Naive thymus-derived CD4-positive, alpha-beta T cell (primary cell): ENCODE data around the gene SPATA6L. TPM values are rescaled to one million over a fixed set of nuclear protein-coding genes. Genes with fewer than 3 reads are reported as not detected.
A peak's percentile ranks its signal among the peaks of the same experiment; 100 is the strongest.

Experiments
- ATAC-seq: fragments of 150-1000 bp; cut with Tn5 transposase; 2 replicates; pipeline ENCODE4 v1.10.0; 2021; ENCODE audit warnings: mild to moderate bottlenecking, moderate library complexity
- CTCF ChIA-PET: fragments of 350-600 bp; sonication (Branson Sonifier 250); formaldehyde crosslinking; loops from one replicate; lab custom pipeline; 2021; ENCODE audit warnings: antibody characterized with exemption; lab: Charles Lee
- POLR2A ChIA-PET: fragments of 350-600 bp; sonication (Branson Sonifier 250); formaldehyde crosslinking; loops from one replicate; lab custom pipeline; 2021; ENCODE audit warnings: antibody characterized with exemption, inconsistent platforms; lab: Charles Lee
- DNase-seq, 9 donors: peaks; one replicate each; pipeline versions ENCODE4 v3.0.0 to v3.0.0-alpha.2; 2020 to 2022; ENCODE audit warnings: mixed read lengths in 1 of 9
- H3K27ac ChIP-seq: one replicate; pipeline ENCODE4 v1.7.0; 2013; ENCODE audit warnings: mild to moderate bottlenecking, low read depth, low read length, moderate library complexity
- H3K27me3 ChIP-seq, 2 donors: one replicate each; pipeline ENCODE4 v1.7.0; 2013; ENCODE audit warnings: low read length in 2 of 2, mild to moderate bottlenecking in 2 of 2, moderate library complexity in 2 of 2; ENCODE audit not compliant: control insufficient read depth in 2 of 2, insufficient read depth in 2 of 2
- H3K36me3 ChIP-seq, 3 experiments: 1 replicate in 2 of 3; 2 replicates in 1 of 3; pipeline ENCODE4 v1.7.0; 2013; ENCODE audit warnings: low read length in 3 of 3, mild to moderate bottlenecking in 3 of 3, moderate library complexity in 1 of 3; ENCODE audit not compliant: insufficient read depth in 3 of 3, control insufficient read depth in 2 of 3
- H3K4me1 ChIP-seq, 2 donors: one replicate each; pipeline ENCODE4 v1.7.0; 2013; ENCODE audit warnings: low read length in 2 of 2, mild to moderate bottlenecking in 2 of 2, moderate library complexity in 1 of 2; ENCODE audit not compliant: control insufficient read depth in 2 of 2, insufficient read depth in 2 of 2
- H3K4me3 ChIP-seq: 2 replicates; pipeline ENCODE4 v1.7.0; 2013; ENCODE audit warnings: mild to moderate bottlenecking, low read length
- H3K9me3 ChIP-seq, 3 experiments: 1 replicate in 2 of 3; 2 replicates in 1 of 3; pipeline ENCODE4 v1.7.0; 2013; ENCODE audit warnings: low read length in 3 of 3; ENCODE audit not compliant: control insufficient read depth in 2 of 3
- H3K27ac Mint-ChIP-seq, 9 donors: one replicate each; pipeline ENCODE4 v1.8.0; 2020 to 2022; ENCODE audit warnings: mixed read lengths in 9 of 9, mild to moderate bottlenecking in 8 of 9, moderate library complexity in 5 of 9, inconsistent platforms in 2 of 9
- H3K27me3 Mint-ChIP-seq, 5 donors: one replicate each; pipeline ENCODE4 v1.8.0; 2021 to 2022; ENCODE audit warnings: mixed read lengths in 5 of 5, mild to moderate bottlenecking in 1 of 5
- H3K36me3 Mint-ChIP-seq, 5 donors: one replicate each; pipeline ENCODE4 v1.8.0; 2020 to 2022; ENCODE audit warnings: mixed read lengths in 5 of 5, mild to moderate bottlenecking in 3 of 5, inconsistent platforms in 1 of 5
- H3K4me1 Mint-ChIP-seq, 7 donors: one replicate each; pipeline ENCODE4 v1.8.0; 2020 to 2022; ENCODE audit warnings: mixed read lengths in 7 of 7, mild to moderate bottlenecking in 3 of 7, inconsistent platforms in 1 of 7
- H3K4me3 Mint-ChIP-seq, 10 donors: one replicate each; pipeline ENCODE4 v1.8.0; 2020 to 2022; ENCODE audit warnings: mild to moderate bottlenecking in 10 of 10, mixed read lengths in 10 of 10, moderate library complexity in 6 of 10, inconsistent platforms in 2 of 10
- H3K9me3 Mint-ChIP-seq, 11 donors: one replicate each; pipeline ENCODE4 v1.8.0; 2020 to 2022; ENCODE audit warnings: mixed read lengths in 11 of 11, mild to moderate bottlenecking in 4 of 11, inconsistent platforms in 1 of 11, moderate library complexity in 1 of 11
- intact Hi-C, 2 donors: fragments of 100-400 bp; cut with micrococcal nuclease; formaldehyde crosslinking; loops; one replicate each; pipeline ENCODE4 v1.15.1; 2023
- polyA plus RNA-seq, 2 donors: library from polyadenylated mRNA; unstranded; fragments of 300-500 nt; fragmentation: Illumina TruSeq; gene quantifications; one replicate each; pipeline ENCODE4 v1.2.3, GENCODE V29; 2021
- total RNA-seq, 6 experiments: library from RNA in 5 of 6; stranded (reverse) in 5 of 6; gene quantifications; 1 replicate in 5 of 6; 2 replicates in 1 of 6; pipeline ENCODE4 v1.2.3 and lab custom pipeline; 2021 to 2026

The SPATA6L gene
- total and polyA plus RNA-seq, 7 experiments from 2014 or later = 0.40 to 9.2 (median 4.1) TPM

DNA sequence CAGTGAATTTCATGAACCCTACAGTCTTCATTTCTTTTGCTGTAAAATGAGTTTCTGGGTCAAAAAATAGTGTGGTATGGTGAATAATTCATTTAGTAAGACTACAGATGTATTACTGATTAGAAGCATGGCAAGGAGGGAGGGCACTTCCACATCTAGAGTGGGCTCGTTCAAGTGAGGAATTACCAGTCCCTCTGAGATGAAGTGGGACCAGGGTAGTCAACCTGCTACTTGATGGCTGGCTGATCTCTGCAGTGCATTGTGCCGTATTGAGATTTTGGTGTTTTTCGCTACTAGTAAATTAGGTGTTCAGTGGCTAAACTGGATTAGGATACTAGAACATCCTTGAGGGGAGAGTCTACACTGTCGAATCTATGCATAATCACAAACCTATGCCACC lies 23.9 kb upstream of the SPATA6L start:
- Mint-ChIP-seq H3K4me3 (no peak overlapping the region), H3K27me3 (no peaks in the 10 kb centered on the region), H3K36me3 (peaks cover 0 to 57% (median 22%) of the 10 kb centered on the region in 5 donors), H3K27ac (peak overlapping the region in 6 of 9 donors; percentile 26 to 84 (median 47)), H3K4me1 (peaks cover 14 to 69% (median 53%) of the 10 kb centered on the region in 7 donors), H3K9me3 (no peaks in the 10 kb centered on the region)
- Histone ChIP-seq H3K9me3 (no peaks in the 10 kb centered on the region), H3K36me3 (peaks cover 5 to 25% (median 11%) of the 10 kb centered on the region in 3 experiments), H3K4me3 (no peak overlapping the region), H3K27me3 (no peaks in the 10 kb centered on the region), H3K27ac (no peak overlapping the region), H3K4me1 (peaks cover 3 to 4% of the 10 kb centered on the region in 2 donors)
- no peak for DNase-seq
- no peak for ATAC-seq
- intact Hi-C loops = no loop called here
- CTCF ChIA-PET = no interaction called here
- POLR2A ChIA-PET = interaction anchor here (0.7 kb wide), 1 partner anchor 26 kb away, joined by 3 read pairs; no protein-coding TSS in a partner anchor

DNA sequence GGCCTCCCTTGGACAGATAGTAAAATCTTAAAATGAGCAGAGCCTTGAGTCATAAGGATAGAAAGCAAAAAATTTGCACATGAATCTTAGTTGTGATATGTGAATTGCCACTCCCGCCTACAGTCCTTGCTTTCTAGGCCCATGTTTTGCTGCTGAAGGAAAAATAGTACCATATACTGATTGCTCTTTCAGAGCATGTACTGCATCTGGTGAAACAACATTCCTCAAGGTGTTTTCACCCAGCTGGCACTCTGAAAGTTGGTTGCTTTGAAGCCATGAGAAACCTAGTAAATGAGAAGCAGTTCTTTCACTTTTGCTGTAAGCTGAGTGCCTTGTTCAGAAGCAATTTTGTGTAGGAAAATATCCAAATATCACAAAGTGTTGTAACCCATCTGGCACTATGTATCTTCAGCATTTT lies 23.4 kb upstream of the SPATA6L start:
- H3K9me3 ChIP-seq = no peaks in the 10 kb centered on the region
- intact Hi-C loops = loop anchor here in 1 of 2 donors (1.0 to 2.0 kb wide), 2 partner anchors 9 to 15 kb away; no protein-coding TSS in a partner anchor
- H3K27ac ChIP-seq = no peak overlapping the region
- DNase-seq (no peak), ATAC-seq (no peak)
- Mint-ChIP-seq H3K9me3 (no peaks in the 10 kb centered on the region), H3K36me3 (peaks cover 4 to 57% (median 26%) of the 10 kb centered on the region in 5 donors), H3K4me3 (no peak overlapping the region), H3K27ac (peak overlapping the region in 7 of 9 donors; percentile 9 to 84 (median 61)), H3K27me3 (no peaks in the 10 kb centered on the region), H3K4me1 (peaks cover 18 to 74% (median 55%) of the 10 kb centered on the region in 7 donors)
- no peak overlapping the region for H3K4me3 ChIP-seq
- ChIA-PET POLR2A (interaction anchor here (0.7 kb wide), 1 partner anchor 26 kb away, joined by 3 read pairs; no protein-coding TSS in a partner anchor), CTCF (no interaction called here)
- peaks cover 5 to 27% (median 11%) of the 10 kb centered on the region in 3 experiments for H3K36me3 ChIP-seq
- H3K27me3 ChIP-seq = no peaks in the 10 kb centered on the region
- peaks cover 3 to 4% of the 10 kb centered on the region in 2 donors for H3K4me1 ChIP-seq

DNA sequence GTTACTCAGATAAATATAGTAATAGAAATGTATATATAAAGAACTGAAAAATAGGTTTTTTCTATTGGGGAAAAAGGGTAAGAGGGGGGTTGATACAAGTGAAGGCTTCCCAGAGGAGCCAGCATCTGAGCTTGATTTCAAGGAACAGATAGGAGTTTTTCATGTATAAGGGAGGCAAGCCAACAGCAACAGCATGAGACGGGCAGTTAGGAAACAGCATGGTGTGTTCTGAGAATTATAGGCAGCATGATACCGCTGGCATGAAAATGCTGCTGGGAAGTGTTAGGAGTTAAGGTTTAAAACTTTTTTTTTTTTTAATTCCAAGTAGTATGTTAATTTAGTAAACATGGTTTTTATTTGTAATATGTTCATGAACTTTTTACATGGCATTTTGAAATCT lies 22.7 kb upstream of the SPATA6L start:
- Histone ChIP-seq H3K9me3 (no peaks in the 10 kb centered on the region), H3K4me3 (no peak overlapping the region), H3K27ac (no peak overlapping the region), H3K36me3 (peaks cover 4 to 24% (median 11%) of the 10 kb centered on the region in 3 experiments), H3K4me1 (peaks cover 3 to 4% of the 10 kb centered on the region in 2 donors), H3K27me3 (no peaks in the 10 kb centered on the region)
- no peak for DNase-seq
- POLR2A ChIA-PET = interaction anchor here (1.0 to 1.8 kb wide), 2 partner anchors 10 to 23 kb away, joined by 3 to 10 read pairs; partner anchors contain the start of genes CDC37L1 and SPATA6L
- Mint-ChIP-seq H3K27ac (peak overlapping the region in 4 of 9 donors; percentile 52 to 88 (median 68)), H3K27me3 (no peaks in the 10 kb centered on the region), H3K9me3 (no peaks in the 10 kb centered on the region), H3K36me3 (peaks cover 5 to 54% (median 26%) of the 10 kb centered on the region in 5 donors), H3K4me1 (peaks cover 18 to 77% (median 61%) of the 10 kb centered on the region in 7 donors), H3K4me3 (peak overlapping the region in 2 of 10 donors; percentile 16 to 36)
- ATAC-seq = no peak
- intact Hi-C loops = loop anchor here in 1 of 2 donors (1.0 to 2.0 kb wide), 2 partner anchors 9 to 16 kb away; no protein-coding TSS in a partner anchor
- CTCF ChIA-PET = no interaction called here

DNA sequence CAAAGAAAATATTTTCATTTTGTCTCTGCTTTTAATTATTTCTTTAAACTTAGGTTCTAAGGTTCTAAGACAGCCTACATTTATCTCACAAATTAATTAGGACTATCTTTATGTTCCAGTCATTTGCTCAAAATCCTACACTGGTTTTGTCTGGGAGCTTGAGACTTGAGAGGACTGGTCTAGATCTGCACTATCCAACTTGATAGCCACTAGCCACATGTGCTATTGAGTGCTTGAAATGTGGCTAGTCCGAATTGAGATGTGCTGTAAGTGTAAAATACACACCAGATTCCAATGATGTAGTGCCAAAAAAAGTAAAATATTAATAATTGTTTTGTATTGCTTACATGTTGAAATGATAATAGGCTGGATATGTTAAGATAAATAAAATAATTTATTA lies 20.3 kb upstream of the SPATA6L start:
- peaks cover 0 to 22% (median 11%) of the 10 kb centered on the region in 3 experiments for H3K36me3 ChIP-seq
- H3K27ac ChIP-seq = no peak overlapping the region
- no peak overlapping the region for H3K4me3 ChIP-seq
- no peaks in the 10 kb centered on the region for H3K27me3 Mint-ChIP-seq
- no peak overlapping the region for H3K27ac Mint-ChIP-seq
- no peak for ATAC-seq
- no peaks in the 10 kb centered on the region for H3K9me3 Mint-ChIP-seq
- ChIA-PET CTCF (no interaction called here), POLR2A (interaction anchor here (0.8 kb wide), 1 partner anchor 21 kb away, joined by 4 read pairs; the partner anchor contains the start of gene SPATA6L)
- intact Hi-C loops = no loop called here
- H3K4me3 Mint-ChIP-seq = peak overlapping the region in 1 of 10 donors; percentile 28
- peaks cover 21 to 72% (median 64%) of the 10 kb centered on the region in 7 donors for H3K4me1 Mint-ChIP-seq
- H3K27me3 ChIP-seq = no peaks in the 10 kb centered on the region
- no peak for DNase-seq
- peaks cover 5 to 48% (median 19%) of the 10 kb centered on the region in 5 donors for H3K36me3 Mint-ChIP-seq
- H3K4me1 ChIP-seq = peaks cover 3 to 4% of the 10 kb centered on the region in 2 donors
- no peaks in the 10 kb centered on the region for H3K9me3 ChIP-seq

DNA sequence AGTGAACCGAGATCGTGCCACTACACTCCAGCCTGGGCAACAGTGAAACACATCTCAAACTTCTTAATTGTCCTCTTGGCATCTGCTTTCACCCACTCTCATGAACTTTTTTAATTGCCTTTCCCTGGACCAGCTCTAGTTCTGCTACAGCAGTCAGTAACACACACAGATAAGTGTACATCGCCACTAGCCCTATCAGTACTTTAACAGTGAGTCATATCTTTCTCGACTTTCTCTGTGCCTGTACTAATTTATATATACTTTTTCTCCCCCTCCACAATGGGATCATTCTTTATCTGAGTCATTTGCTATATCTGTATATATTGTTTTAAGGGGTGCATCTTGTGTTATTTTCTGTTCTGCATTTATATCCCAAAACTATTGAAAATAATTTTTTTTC lies 19.8 kb upstream of the SPATA6L start:
- Histone ChIP-seq H3K36me3 (peaks cover 0 to 18% (median 11%) of the 10 kb centered on the region in 3 experiments), H3K4me1 (peaks cover 7 to 8% of the 10 kb centered on the region in 2 donors), H3K27me3 (no peaks in the 10 kb centered on the region), H3K9me3 (no peaks in the 10 kb centered on the region), H3K27ac (no peak overlapping the region), H3K4me3 (no peak overlapping the region)
- POLR2A ChIA-PET = interaction anchor here (0.8 kb wide), 1 partner anchor 20 kb away, joined by 4 read pairs; the partner anchor contains the start of gene SPATA6L
- Mint-ChIP-seq H3K4me1 (peaks cover 16 to 67% (median 59%) of the 10 kb centered on the region in 7 donors), H3K9me3 (no peaks in the 10 kb centered on the region), H3K27me3 (no peaks in the 10 kb centered on the region), H3K4me3 (peak overlapping the region in 3 of 10 donors; percentile 5 to 28 (median 19)), H3K36me3 (peaks cover 5 to 43% (median 19%) of the 10 kb centered on the region in 5 donors), H3K27ac (peak overlapping the region in 4 of 9 donors; percentile 17 to 42 (median 34))
- DNase-seq = no peak
- CTCF ChIA-PET = no interaction called here
- intact Hi-C loops = no loop called here
- ATAC-seq = no peak

DNA sequence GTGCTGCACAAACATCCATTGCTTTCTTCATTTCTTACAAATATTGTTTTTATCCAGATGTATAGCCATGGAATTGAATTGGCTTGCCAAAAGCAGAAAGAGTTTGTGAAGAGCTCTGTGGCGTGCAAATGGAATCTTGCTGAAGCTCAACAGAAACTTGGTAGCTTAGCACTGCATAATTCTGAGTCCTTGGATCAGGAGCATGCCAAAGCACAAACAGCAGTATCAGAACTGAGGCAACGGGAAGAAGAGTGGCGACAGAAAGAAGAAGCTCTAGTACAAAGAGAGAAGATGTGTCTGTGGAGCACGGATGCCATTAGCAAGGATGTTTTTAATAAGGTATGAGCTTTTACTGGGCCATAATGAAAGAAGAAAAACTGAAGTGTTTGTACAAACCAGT lies 18.5 kb upstream of the SPATA6L start:
- Histone ChIP-seq H3K4me3 (no peak overlapping the region), H3K4me1 (peaks cover 11 to 15% of the 10 kb centered on the region in 2 donors), H3K27me3 (no peaks in the 10 kb centered on the region), H3K27ac (no peak overlapping the region), H3K36me3 (peaks cover 0 to 13% (median 9%) of the 10 kb centered on the region in 3 experiments), H3K9me3 (no peaks in the 10 kb centered on the region)
- DNase-seq = no peak
- POLR2A ChIA-PET = interaction anchor here (1.2 to 5.2 kb wide), 2 partner anchors 10 to 21 kb away, joined by 3 to 38 read pairs; partner anchors contain the start of genes PLPP6 and SPATA6L
- Mint-ChIP-seq H3K27me3 (no peaks in the 10 kb centered on the region), H3K9me3 (no peaks in the 10 kb centered on the region), H3K4me1 (peaks cover 11 to 54% (median 46%) of the 10 kb centered on the region in 7 donors), H3K36me3 (peaks cover 5 to 32% (median 19%) of the 10 kb centered on the region in 5 donors), H3K27ac (peak overlapping the region in 3 of 9 donors; percentile 12 to 29 (median 16)), H3K4me3 (peak overlapping the region in 2 of 10 donors; percentile 1 to 15)
- CTCF ChIA-PET = interaction anchor here (1.2 kb wide), 1 partner anchor 22 kb away, joined by 3 read pairs; no protein-coding TSS in a partner anchor
- intact Hi-C loops = no loop called here
- ATAC-seq = no peak
